Measurements from ENCODE around the gene HOMEZ.
"Not testable (repeated sequence)": the region's sequence is repeated elsewhere in the genome, so short reads cannot be mapped to it uniquely, and the experiment has no call there.

The HOMEZ gene

DNA sequence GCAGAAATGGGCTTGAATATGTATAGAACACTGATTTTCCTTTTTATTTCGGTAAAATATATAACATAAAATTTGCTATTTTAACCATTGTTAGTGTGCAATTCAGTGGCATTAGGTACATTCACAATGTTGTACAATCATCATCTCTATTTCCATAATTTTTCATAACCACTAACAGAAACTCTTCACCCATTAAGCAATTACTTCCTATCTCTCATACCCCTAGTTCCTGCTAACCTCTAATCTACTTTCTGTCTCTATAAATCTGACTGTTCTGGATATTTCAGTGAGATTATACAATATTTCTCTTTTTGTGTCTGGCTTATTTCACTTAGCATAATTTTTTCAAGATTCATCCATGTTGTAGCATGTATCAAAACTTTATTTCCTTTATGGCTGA, 57.1 kb downstream of the HOMEZ start:
- TF ChIP-seq, protein P1, sequence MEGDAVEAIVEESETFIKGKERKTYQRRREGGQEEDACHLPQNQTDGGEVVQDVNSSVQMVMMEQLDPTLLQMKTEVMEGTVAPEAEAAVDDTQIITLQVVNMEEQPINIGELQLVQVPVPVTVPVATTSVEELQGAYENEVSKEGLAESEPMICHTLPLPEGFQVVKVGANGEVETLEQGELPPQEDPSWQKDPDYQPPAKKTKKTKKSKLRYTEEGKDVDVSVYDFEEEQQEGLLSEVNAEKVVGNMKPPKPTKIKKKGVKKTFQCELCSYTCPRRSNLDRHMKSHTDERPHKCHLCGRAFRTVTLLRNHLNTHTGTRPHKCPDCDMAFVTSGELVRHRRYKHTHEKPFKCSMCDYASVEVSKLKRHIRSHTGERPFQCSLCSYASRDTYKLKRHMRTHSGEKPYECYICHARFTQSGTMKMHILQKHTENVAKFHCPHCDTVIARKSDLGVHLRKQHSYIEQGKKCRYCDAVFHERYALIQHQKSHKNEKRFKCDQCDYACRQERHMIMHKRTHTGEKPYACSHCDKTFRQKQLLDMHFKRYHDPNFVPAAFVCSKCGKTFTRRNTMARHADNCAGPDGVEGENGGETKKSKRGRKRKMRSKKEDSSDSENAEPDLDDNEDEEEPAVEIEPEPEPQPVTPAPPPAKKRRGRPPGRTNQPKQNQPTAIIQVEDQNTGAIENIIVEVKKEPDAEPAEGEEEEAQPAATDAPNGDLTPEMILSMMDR (IDR thresholded peaks at IDR 0.05; ENCODE audit: low read depth, low read length), result no peak
- DNase-seq (ENCODE audit: low read depth in 2 of 2), result no peak
- H3K4me3 ChIP-seq (replicated peaks in 1 of 2; ENCODE audit: low read depth in 2 of 2, low read length in 2 of 2), result no peak overlapping the region

DNA sequence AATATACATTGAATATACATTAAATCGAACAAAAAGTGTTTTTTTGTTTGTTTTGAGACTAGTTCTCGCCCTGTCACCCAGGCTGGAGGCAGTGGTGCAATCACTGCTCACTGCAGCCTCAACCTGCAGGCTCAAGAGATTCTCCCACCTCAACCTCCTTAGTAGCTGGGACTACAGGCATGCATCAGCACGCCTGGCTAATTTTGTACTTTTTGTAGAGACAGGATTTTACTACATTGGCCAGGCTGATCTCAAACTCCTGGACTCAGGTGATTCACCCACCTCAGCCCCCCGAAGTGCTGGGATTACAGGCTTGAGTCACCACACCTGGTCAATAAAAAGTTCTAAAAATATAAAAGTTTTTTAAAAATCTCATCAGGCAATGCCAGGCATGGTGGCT, 58.4 kb downstream of the HOMEZ start:
- TF ChIP-seq, protein P1 (IDR thresholded peaks at IDR 0.05; ENCODE audit: low read depth, low read length), result no peak
- DNase-seq (ENCODE audit: low read depth in 2 of 2), result no peak
- no peak overlapping the region for H3K4me3 ChIP-seq (replicated peaks in 1 of 2; ENCODE audit: low read depth in 2 of 2, low read length in 2 of 2)

DNA sequence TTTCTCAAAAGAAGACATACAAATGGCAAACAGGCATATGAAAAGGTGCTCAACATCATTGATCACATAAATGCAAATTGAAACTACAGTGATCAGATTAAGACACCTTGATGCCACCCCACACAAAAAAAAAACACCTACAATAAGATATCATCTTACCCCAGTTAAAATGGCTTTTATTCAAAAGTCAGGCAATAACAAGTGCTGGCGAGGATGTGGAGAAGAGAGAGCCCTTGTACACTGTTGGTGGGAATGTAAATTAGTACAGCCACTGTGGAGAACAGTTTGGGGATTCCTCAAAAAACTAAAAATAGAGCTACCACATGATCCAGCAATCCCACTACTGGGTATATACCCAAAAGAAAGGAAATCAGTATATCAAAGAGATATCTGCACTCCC, 61.0 kb downstream of the HOMEZ start:
- not testable (repeated sequence) for DNase-seq (ENCODE audit: low read depth in 2 of 2); H3K4me3 ChIP-seq (replicated peaks in 1 of 2; ENCODE audit: low read depth in 2 of 2, low read length in 2 of 2)

Data from cardiac fibroblast (primary cell).